NCI-H526 treated with DMSO at 0.1 percent for 48 hours (cell line): ENCODE results near the gene MPP2.
"Not testable (repeated sequence)": the region's sequence is repeated elsewhere in the genome, so short reads cannot be mapped to it uniquely, and the experiment has no call there.

Source experiments
- DNase-seq: peaks from one replicate; lab custom pipeline; 2025; lab: John Stamatoyannopoulos, UW

The MPP2 gene

DNA sequence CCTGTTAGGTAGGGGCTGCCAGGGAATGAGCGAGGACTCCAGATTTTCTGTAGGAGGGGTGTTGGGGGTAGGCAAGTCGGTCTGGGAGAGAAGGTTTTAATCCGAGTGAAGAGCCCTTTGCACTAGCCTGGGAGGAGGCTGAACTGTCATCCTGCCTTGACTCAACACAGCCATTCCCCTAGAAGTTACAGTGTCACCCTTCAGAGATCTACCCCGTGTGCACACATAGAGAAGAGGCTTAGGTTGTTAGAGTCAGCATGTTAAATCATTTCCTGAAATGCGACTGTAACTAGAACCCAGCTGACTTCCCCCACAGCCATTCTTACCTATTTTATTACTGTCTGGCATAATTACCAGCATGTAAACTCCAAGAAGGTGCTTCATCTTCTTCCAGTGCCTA lies 20.6 kb upstream of the MPP2 start:
- not testable (repeated sequence) for DNase-seq

DNA sequence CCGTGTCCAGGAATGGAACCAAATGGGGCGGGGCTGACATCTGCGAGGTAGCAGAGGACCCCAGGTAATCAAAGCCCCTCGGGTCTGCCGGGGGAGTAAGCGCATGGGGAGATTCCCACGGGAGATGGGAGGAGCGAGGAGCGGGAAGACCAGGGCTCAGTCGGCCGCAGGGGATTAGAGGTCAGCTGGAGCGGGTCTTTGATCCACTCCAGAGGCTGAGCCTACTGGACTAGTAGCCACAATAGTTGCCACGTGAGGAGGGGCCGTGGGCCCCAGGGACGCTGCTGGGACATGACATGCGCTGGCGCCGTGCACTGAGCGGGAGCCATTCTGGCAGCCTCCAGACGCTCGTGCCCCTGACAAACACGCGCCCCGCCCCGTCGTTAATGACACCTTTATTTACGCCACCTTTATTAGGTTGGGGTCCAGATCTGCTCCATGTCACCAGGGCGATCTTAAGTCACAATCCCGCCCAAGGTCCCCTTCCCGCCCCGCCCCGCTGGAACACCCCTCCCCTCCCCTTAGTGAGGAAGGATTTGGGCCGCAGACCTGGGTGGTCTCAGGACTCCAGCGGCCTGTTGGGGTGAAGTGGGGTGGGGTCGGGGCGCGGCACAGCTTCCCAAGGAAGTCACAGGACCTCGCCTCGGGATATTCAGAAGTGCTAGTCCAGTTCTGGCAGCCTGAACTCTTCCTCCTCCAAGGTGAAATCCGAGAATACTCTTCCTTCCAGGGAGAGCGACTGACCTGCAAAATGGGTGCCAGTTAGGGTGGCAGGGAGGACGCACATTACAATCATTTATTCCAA lies 19.9 kb upstream of the MPP2 start:
- DNase-seq: no peak

DNA sequence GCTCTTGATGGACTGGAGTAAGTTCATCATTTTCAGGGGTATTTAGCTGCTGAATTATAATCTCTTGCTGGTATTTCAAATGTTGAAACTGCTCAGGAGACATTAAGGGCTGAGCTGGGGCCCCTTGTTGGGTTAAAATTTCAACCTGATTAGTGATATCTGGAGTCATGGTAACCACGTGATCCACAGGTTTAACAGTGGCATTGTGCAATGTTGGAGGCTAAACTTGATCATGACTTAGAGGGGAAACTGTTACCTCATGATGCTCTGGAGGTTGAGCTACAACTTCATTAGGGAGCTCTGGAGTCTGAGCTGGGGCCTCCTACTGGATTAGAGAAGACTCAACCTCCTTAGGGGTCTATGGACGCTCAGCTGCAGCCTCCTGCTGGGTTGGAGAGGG lies 17.2 kb upstream of the MPP2 start:
- DNase-seq: no peak

DNA sequence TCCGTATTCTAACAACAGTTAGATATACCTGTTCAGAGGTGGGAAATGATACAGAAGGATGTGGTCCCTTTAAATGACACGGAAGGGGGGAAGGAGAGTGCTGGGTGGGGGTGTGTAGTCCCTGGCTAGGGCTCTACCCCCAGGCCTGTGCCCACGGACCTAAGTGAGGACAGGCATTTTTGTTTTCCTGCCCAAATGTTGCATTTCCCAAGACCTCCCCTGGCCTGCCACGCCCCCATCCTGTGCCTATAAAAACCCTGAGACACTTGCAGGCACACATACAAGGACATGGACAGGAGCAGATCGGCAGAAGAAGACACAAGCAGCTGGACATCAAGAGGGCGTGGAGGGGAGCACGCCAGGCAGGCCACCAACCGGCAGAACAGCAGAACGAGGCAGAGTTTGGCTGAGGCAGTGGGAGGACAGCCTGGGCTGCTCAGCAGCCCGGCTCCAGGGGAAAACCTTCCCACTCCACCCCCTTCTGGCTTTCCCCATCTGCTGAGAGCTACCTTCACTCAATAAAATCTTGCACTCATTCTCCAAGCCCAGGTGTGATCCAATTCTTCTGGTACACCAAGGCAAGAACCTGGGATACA lies 13.3 kb upstream of the MPP2 start:
- DNase-seq: no peak

DNA sequence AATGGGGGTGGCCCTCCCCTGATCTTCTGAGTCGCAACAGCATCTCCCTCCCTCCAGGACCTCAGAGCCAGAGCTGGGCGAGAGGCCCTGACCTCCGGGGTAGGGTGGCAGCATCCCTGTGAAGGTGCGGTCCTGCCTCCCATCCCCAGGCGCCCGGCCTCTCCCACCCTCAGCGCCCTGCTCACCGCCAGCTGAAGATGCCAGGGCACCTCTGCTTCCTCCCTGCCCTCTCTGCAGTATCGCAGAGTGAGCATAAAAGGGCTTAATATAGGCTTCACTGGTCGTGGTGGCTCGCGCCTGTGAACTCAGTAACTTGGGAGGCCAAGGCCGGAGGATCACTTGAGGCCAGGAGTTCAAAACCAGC lies 10.7 kb upstream of the MPP2 start:
- DNase-seq: no peak

DNA sequence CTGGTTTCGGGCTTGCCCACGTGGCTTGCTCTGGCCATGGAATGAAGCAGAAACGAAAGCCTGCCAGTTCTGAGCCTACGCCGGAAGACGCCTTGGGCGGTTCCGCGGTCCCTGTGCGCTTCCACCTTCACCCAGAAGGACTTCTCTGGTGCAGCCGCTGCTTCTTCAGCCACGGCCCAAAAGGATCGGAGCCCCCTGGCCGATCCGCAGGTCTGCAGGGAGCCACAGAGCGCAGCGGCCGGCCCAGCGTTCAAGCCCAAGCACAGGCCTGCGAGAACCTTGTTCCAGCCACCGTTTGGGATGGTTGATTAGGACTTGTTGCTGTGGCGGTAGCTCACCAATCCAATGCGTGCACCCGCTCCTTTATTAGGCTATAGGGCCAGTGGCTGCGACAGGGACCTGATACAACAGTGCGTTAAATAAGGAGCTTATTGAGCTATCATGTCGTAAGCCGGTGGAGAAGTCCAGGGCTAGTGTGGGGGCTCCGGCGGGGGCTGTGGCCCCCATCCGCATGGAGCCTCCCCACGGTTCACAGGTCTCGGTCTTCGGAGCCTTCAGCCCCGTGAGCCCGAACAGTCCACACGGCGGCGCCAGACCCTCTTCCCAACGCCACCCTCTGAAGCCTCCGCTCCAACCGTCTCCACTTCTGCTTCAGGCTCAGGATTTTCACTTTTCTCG lies 10.2 kb upstream of the MPP2 start:
- no peak for DNase-seq

DNA sequence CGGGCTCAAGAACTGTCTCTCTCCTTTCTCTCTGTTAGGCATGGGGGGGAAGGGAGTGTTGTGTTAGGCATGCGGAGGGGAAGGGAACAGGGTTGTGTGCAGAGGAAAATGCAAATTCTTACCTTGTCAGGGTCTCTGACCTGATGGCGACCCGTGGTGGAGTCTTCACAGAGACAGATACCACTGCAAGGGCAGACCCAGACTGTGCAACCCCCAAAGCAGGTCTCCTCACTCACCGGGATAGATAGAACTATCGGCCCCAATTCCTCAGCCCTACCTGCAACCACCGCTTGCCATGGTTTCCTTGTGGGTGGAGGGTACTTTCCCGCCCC lies 9.6 kb upstream of the MPP2 start:
- DNase-seq: no peak

DNA sequence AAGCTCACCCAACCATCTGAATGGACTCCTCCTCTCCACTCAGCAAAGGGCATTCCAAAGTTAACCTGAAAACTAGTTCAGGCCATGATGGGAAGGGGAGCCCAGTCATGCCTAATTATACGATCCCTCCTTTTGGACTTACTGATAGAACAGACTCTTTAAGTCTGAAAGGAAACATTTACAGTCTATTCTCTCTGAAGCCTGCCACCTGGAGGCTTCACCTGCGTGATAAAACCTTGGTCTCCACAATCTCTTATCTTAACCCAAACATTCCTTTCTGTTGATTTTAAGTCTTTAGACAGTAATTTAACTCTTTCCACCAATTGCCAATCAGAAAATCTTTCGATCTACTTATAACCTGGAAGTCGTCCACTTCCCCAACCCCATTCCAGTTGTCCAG lies 9.0 kb upstream of the MPP2 start:
- DNase-seq: no peak

DNA sequence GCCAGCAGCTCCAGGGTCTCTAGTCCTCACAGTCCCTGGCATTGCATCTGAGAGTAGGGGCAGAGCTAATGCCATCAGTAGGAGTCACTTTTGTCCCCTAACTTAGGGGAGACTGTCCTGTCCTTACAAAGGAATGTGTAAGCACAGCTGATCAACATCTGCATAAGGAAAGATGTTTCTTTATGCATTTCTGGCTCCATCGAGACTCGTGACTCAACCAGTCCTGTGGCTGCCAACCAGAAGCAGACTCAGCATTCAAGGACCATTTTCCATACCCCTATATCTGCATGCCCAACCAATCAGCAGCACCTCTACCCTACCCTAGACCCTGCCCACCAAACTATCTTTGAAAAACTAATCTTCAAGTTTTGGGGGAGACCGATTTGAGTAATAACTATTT lies 8.2 kb upstream of the MPP2 start:
- DNase-seq: no peak

DNA sequence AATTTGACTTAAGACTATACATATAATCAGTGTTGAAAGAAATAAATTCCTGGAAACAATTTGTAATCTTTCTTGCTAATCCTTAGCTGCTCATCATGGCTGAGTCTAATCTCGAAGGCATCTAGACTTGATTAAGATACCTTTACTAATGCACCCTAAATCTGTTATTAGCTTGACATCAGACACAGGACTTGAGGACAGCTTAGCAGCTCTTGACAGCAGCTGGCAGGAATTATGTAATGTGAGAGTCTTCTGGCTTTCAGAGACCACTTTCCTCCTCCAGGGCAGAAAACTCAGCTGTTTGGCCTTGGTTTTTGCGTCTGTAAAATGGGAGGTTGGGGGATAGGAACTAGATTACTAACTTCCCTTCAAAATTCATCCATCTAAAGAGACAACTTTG lies 7.1 kb upstream of the MPP2 start:
- no peak for DNase-seq

DNA sequence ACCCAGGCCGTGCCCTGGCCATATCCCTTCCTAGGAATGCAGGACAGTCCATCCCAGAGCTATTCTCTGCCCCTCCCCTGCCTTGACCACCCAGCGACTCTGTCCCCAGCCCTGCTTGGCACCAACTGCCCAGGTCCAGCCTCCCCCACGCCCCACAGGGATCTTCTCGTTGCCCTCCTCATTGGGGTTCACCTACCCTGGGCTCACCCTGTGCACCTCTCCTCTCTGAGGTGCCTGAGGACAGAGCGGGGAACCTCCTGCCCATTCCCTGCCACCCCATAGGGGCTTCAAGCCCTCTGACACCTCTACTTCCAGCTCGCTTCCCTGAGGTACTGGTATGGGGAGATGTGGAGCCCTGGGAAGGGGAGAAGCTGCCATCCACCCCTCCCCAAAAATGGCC lies 6.2 kb upstream of the MPP2 start:
- no peak for DNase-seq

DNA sequence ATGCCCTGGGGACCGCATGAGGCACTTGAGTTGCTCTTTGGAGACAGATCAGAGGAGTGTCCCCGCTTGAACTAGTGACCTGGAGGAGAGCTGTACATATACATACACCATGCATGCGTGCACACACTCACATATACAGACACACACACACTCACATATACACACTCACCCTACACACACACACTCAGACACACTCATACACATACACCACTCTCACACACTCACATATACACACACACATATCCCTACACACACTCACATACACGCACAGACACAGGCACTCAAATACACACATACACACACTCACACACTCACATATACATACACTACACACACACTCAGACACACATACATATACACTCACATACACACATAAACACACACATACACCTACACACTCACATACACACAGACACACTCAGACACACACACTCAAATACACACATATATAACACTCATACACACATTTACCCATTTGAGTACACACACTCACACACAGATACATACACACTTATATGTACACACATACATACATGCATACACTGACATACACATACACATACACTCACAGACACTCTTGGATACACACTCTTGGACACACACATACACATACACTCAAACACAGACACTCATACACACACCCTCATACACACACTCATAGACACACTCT lies 5.4 kb upstream of the MPP2 start:
- no peak for DNase-seq

DNA sequence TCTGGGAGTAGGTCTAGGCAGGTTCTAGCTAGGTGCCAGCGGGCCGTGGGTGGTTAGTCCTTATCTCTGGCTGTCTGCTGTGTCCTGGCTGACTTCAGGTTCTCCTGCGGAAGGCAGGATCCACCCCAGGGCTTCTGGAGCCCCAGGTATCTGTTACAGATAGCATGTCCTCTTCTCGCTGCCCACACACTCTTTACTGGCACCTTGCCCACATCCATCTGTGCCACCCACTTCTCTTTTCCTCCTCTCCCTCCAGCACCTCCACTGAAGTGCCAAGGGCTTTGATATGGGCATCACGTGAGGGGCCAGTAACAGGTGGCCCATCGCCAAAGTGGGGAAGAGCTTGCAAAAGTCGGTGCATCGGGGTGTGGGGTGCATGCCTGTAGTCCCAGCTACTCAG lies 4.6 kb upstream of the MPP2 start:
- DNase-seq: no peak

DNA sequence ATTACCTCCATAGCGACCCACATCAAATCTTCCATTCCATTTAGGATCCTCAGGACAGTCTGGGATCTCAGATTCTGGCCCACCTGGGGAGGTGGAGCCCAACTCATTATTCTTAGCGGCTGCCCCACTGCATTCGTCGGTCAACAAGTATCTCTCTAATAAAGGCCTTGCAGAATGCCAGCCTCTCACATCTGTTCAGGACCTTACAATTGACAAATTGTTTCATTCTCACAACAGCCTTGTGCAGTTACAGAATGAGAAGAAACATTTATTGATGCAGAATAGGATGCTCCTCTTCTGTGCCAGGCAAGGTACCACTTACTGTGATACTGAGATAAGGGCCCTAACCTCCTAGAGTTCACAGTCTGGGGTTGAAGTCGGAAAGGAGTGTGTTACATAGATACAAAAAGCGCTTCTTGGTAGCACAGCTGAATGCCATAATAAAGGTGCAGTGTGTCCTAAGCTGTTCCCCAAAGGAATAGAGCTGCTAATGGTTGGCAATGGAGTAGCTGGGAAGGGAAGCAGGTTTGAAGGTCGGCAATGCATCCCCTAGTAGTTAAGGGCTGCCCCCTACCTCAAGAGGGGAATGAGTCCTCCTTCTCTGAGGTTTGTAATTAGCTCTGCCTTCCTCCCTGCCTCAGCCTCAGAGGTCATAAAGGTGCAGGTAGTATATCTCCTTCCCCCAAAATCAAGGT lies 2.3 kb upstream of the MPP2 start:
- no peak for DNase-seq

DNA sequence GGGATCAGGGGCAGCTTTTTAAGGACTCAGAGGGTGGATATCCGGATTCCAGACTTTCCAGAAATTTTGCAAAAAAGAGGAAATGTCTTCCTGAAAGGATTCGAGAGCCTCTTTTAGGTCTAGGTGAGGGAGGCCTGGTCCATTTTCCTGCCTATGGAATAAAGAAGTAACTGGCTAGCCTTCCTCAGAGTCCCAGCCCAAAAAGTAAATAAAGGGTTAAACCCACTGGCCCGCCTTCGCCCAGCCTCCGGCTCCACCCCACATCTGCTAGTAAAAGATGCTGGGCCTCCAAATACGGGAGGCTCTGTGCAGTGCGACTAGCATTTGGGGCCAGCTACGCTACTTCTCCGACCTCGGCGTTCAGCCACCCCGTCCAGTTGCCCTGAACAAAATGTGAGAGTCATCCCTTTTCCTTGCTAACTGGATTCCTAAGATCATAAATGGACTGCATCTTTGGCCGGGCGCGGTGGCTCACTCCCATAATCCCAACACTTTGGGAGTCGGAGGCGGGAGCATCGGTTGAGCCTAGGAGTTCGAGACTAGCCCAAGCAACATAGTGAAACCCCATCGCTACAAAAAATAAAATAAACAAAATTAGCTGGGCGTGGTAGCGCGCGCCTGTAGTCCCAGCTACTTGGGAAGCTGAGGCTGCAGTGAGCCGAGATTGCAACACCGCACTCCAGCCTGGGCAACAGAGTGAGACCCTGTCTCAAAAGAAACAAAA lies 824 bp upstream of the MPP2 start:
- DNase-seq: peak; percentile 63

DNA sequence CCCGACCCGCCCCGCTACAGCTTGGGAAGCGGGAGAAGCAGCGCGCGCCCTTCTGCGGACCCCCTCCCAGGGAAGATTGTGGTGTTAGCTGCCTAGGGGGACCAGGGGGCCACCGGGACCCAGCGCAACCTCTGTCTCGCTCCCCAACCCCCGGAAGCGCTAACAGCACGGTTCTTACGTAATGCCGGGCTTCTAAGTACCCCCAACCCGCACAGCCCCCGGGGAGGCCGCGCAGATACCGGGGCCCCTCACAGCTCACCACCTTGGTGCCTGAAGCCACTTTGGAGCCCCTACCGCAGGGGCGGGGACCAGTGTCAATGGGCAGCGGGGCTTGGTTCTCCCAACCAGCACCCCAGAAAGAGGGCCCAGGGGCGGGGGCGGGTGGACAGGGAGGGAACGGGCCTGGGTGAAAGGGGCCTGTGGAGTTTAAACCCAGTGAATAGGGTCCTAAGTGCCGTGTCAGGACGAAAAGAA lies 348 bp downstream of the MPP2 start:
- DNase-seq: no peak

DNA sequence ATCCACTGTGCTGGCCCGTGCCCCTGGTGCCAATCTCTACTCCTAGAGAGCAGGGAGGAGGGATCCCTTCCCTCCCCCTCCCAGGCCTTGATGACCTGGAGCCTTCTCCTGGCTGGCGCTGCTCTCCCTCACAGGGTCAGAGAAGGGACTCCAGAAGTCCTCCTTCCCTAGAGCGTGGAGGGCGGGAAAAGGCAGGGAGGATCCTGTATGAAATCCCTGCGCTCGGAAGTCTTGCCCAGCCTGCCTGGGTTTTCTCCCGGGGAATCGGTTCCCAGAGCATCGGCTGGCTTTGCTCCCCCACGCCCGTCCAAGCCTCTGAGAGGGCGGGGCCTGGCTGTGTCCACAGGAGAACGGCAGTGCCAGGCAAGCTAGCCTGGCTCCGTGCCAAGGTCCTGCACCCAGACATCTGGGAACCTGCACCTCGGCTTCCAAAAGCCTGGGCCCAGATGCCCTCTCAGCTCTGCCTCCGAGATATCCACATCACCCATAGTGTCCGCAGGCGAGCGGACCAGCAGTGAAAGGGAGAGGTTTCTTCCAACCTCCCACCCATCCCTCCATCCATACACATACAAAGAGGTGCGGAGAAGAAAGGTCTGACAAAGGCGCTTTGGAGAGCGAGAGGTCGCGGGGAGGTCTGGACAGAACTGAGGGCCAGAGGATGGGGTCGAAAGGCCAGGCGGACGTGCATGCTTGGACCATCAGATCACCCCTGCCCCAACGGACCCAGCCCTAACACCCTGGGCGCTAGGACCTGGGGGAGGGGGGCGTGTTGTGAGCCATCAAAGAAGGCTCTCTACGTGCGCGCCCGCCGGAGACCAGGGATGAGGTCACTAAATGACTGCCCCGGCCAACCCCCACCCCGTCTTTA lies 1.1 kb downstream of the MPP2 start:
- peak; percentile 4 for DNase-seq

DNA sequence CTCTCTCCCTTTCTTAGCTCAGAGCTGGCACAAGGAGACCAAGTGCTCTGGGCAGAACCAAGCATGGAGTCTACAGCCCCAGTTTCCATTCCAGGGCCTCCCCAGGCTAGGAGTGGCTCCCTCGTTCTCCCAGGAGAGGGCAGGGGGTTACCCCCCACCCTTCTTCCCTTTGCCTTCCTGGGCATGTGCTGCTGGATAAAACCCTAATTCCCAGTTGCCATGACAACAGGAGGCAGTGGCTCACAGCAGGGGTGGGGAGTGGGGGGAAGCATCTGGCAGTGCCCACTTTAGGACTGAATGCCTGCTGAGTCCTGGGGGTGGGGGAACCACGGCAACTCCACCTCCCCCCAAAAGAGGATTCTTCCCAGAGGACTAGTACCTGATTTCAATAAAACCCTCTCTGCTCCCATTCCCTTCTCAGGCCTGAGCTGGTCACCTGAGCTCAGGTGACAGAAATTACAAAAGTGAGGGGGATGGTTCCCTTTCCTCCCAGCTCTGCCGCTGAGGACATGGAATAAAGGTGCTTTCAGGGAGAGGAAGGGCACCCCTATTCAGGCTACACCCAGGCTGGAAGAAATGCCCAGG lies 1.8 kb downstream of the MPP2 start:
- DNase-seq: no peak

DNA sequence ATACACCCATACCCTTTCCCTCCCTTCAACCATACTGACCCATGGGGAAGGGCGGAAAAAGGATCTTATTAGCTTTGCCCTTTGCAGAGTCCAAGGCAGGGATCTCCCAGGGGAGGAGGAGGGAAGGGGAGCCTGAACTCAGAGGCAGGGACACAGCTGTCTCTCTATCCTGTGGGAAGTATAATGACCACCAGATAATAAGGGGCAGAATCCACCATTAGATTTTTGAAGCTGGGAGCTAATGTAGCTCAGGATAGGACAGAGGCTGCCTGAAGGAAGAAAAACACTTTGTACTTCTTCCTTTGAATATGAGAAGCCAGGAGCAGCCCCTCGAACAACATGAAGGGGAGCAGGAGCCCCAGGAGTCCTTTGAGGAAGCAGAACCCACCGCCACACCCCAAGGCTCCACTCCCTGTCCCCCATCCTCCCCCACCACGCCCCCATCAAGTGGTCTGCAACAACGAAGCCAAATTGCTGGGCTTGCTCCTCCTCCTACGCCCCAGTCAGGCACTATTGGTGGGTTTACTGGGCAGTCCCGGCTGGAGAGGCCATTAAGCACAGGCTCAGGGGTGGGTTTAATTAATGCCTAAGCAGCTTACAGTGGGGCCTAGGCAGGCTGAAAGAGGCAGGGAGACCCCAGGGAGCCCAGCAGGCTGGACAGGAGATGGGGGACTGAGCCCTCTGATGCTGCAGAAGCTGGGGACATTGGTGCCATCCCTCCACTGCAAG lies 5.3 kb downstream of the MPP2 start:
- DNase-seq: no peak
